DOHH2 (cell line): Measurements from ENCODE around the gene NETO2.
"Not testable (repeated sequence)": the region's sequence is repeated elsewhere in the genome, so short reads cannot be mapped to it uniquely, and the experiment has no call there.

ENCODE experiments used
- H3F3A ChIP-seq: fragments of 200-600 bp; sonication (generic), shearing (Covaris generic); 2 replicates; pipeline ENCODE4 v1.6.0; 2016; ENCODE audit warnings: antibody characterized with exemption, mild to moderate bottlenecking; ENCODE audit not compliant: control insufficient read depth, insufficient read depth
- H3K27ac ChIP-seq: fragments of 200-600 bp; sonication (generic); 2 replicates; pipeline ENCODE4 v1.5.1; 2014; ENCODE audit warnings: low read depth, mild to moderate bottlenecking, low read length, moderate library complexity
- H3K27me3 ChIP-seq: fragments of 200-600 bp; sonication (generic); 2 replicates; pipeline ENCODE4 v1.6.1; 2014; ENCODE audit warnings: mild to moderate bottlenecking, low read length, mixed read lengths; ENCODE audit not compliant: control insufficient read depth
- H3K36me3 ChIP-seq: fragments of 200-600 bp; sonication (generic); 2 replicates; pipeline ENCODE4 v1.6.1; 2014; ENCODE audit warnings: mild to moderate bottlenecking, low read length, moderate library complexity, mixed read lengths; ENCODE audit not compliant: control insufficient read depth
- H3K4me1 ChIP-seq: fragments of 200-600 bp; sonication (generic); 2 replicates; pipeline ENCODE4 v1.6.1; 2014; ENCODE audit warnings: mild to moderate bottlenecking, low read length, mixed read lengths; ENCODE audit not compliant: control insufficient read depth
- H3K4me2 ChIP-seq: fragments of 200-600 bp; sonication (generic); 2 replicates; pipeline ENCODE4 v1.6.0; 2014; ENCODE audit warnings: mild to moderate bottlenecking, low read length, moderate library complexity
- H3K4me3 ChIP-seq: fragments of 200-600 bp; sonication (generic); 2 replicates; pipeline ENCODE4 v1.5.1; 2014; ENCODE audit warnings: mild to moderate bottlenecking, low read length, mixed read lengths
- H3K79me2 ChIP-seq: fragments of 200-600 bp; sonication (generic); 2 replicates; pipeline ENCODE4 v1.6.1; 2014; ENCODE audit warnings: mild to moderate bottlenecking, low read length, mixed read lengths; ENCODE audit not compliant: control insufficient read depth
- H3K9me2 ChIP-seq: fragments of 200-600 bp; sonication (generic); replicated peaks from 2 replicates; pipeline ENCODE4 v1.6.1; 2014; ENCODE audit warnings: mild to moderate bottlenecking, low read length, mixed read lengths; ENCODE audit not compliant: control insufficient read depth
- H3K9me3 ChIP-seq: fragments of 200-600 bp; sonication (generic); 2 replicates; pipeline ENCODE4 v1.6.1; 2014; ENCODE audit warnings: antibody characterized with exemption, low read length, mixed read lengths; ENCODE audit not compliant: control insufficient read depth, insufficient read depth
- H4K20me1 ChIP-seq: fragments of 200-600 bp; sonication (generic); 2 replicates; pipeline ENCODE4 v1.6.0; 2014; ENCODE audit warnings: low read depth, mild to moderate bottlenecking, antibody characterized with exemption, low read length, moderate library complexity; ENCODE audit not compliant: control insufficient read depth, insufficient read depth
- CTCF ChIP-seq: fragments of 200-600 bp; sonication (generic); IDR thresholded peaks from one replicate; pipeline ENCODE4 v1.5.1; 2014; ENCODE audit warnings: antibody characterized with exemption, mild to moderate bottlenecking, low read depth, low read length; ENCODE audit not compliant: poor library complexity, severe bottlenecking
- EZH2phosphoT487 ChIP-seq: fragments of 200-600 bp; sonication (generic); IDR thresholded peaks from 2 replicates; pipeline ENCODE4 v1.6.1; 2017; ENCODE audit warnings: borderline replicate concordance, mild to moderate bottlenecking, antibody characterized with exemption, low read length, moderate library complexity, mixed read lengths

Gene NETO2

GRCh38 chr16:47061204-47061603 is 82.5 kb downstream of the NETO2 start:
- no peaks in the 10 kb centered on the region for H3K27me3 ChIP-seq
- no peaks in the 10 kb centered on the region for H3K9me3 ChIP-seq
- no peaks in the 10 kb centered on the region for H3K36me3 ChIP-seq
- TF ChIP-seq EZH2phosphoT487 (no peak), CTCF (no peak)
- H4K20me1 ChIP-seq: no peaks in the 10 kb centered on the region
- no peaks in the 10 kb centered on the region for H3K79me2 ChIP-seq
- no peak overlapping the region for H3K4me2 ChIP-seq
- H3K4me1 ChIP-seq: no peaks in the 10 kb centered on the region
- no peaks in the 10 kb centered on the region for H3K9me2 ChIP-seq
- no peaks in the 10 kb centered on the region for H3F3A ChIP-seq
- H3K4me3 ChIP-seq: no peak overlapping the region
- H3K27ac ChIP-seq: no peak overlapping the region

- no peak overlapping the region for H3K27ac ChIP-seq
- no peaks in the 10 kb centered on the region for H3F3A ChIP-seq
- no peak for TF ChIP-seq EZH2phosphoT487
- no peak for TF ChIP-seq CTCF
- H3K4me3 ChIP-seq: no peak overlapping the region
- no peaks in the 10 kb centered on the region for H3K79me2 ChIP-seq
- no peak overlapping the region for H3K4me2 ChIP-seq
- H3K4me1 ChIP-seq: no peaks in the 10 kb centered on the region
- no peaks in the 10 kb centered on the region for H3K9me2 ChIP-seq
- H3K27me3 ChIP-seq: no peaks in the 10 kb centered on the region
- H4K20me1 ChIP-seq: no peaks in the 10 kb centered on the region
- H3K36me3 ChIP-seq: no peaks in the 10 kb centered on the region
- no peaks in the 10 kb centered on the region for H3K9me3 ChIP-seq
Measured at GRCh38 chr16:47060596-47060995, 83.1 kb downstream of the NETO2 start.

- no peak overlapping the region for H3K27ac ChIP-seq
- no peaks in the 10 kb centered on the region for H3K27me3 ChIP-seq
- H3K36me3 ChIP-seq: no peaks in the 10 kb centered on the region
- no peaks in the 10 kb centered on the region for H3K4me1 ChIP-seq
- no peaks in the 10 kb centered on the region for H4K20me1 ChIP-seq
- no peak overlapping the region for H3K4me3 ChIP-seq
- no peaks in the 10 kb centered on the region for H3K9me3 ChIP-seq
- no peak for TF ChIP-seq CTCF
- no peak for TF ChIP-seq EZH2phosphoT487
- no peaks in the 10 kb centered on the region for H3K79me2 ChIP-seq
- H3F3A ChIP-seq: no peaks in the 10 kb centered on the region
- H3K9me2 ChIP-seq: no peaks in the 10 kb centered on the region
- no peak overlapping the region for H3K4me2 ChIP-seq
Measured at GRCh38 chr16:47059991-47060390, 83.8 kb downstream of the NETO2 start.

GRCh38 chr16:47059130-47059529 is 84.6 kb downstream of the NETO2 start:
- not testable (repeated sequence) for H3F3A ChIP-seq, H3K79me2 ChIP-seq, H3K36me3 ChIP-seq, H3K4me2 ChIP-seq, H3K4me3 ChIP-seq, H4K20me1 ChIP-seq, H3K9me2 ChIP-seq, H3K4me1 ChIP-seq, H3K27me3 ChIP-seq, H3K9me3 ChIP-seq, H3K27ac ChIP-seq
